B cell (primary cell): Measurements from ENCODE around the gene ACADS. TPM values are rescaled to one million over a fixed set of nuclear protein-coding genes. Genes with fewer than 3 reads are reported as not detected.

Experiments
- ATAC-seq: fragments of 200-7000 bp; cut with Tn5 transposase; one replicate; pipeline ENCODE4 v1.10.0; 2021; ENCODE audit warnings: low read depth, mild to moderate bottlenecking, moderate number of reproducible peaks, moderate library complexity
- CTCF ChIA-PET: fragments of 350-600 bp; sonication (Branson Sonifier 250); formaldehyde crosslinking; loops from one replicate; lab custom pipeline; 2021; ENCODE audit warnings: antibody characterized with exemption, inconsistent platforms; lab: Charles Lee
- POLR2A ChIA-PET: fragments of 350-600 bp; sonication (Branson Sonifier 250); formaldehyde crosslinking; loops from one replicate; lab custom pipeline; 2021; ENCODE audit warnings: antibody characterized with exemption; lab: Charles Lee
- DNase-seq: peaks from one replicate; pipeline ENCODE4 v3.0.0; 2013
- H2AFZ ChIP-seq: 2 replicates; pipeline ENCODE4 v1.6.1; 2012; ENCODE audit warnings: mild to moderate bottlenecking, low read depth, low read length; ENCODE audit not compliant: insufficient read depth, poor library complexity, severe bottlenecking
- H3K27ac ChIP-seq, 2 donors: 1 replicate in 1 of 2; 2 replicates in 1 of 2; pipeline ENCODE4 v1.5.1; 2012 to 2013; ENCODE audit warnings: low read length in 2 of 2, mild to moderate bottlenecking in 2 of 2, moderate library complexity in 1 of 2
- H3K27me3 ChIP-seq, 4 experiments: fragments of 200-600 bp in 1 of 4; sonication (generic) in 1 of 4; replicated peaks in 1 of 4; 1 replicate in 2 of 4; 2 replicates in 2 of 4; pipeline versions ENCODE4 v1.6.1 to v1.7.0; 2013 to 2016; ENCODE audit warnings: low read length in 3 of 4, mild to moderate bottlenecking in 2 of 4, mixed read lengths in 1 of 4, moderate library complexity in 1 of 4; ENCODE audit not compliant: insufficient read depth in 4 of 4, control insufficient read depth in 3 of 4; ENCODE audit errors: control extremely low read depth in 1 of 4
- H3K36me3 ChIP-seq, 2 experiments: replicated peaks in 1 of 2; 1 replicate in 1 of 2; 2 replicates in 1 of 2; pipeline versions ENCODE4 v1.6.1 to v1.7.1; 2013; ENCODE audit warnings: low read length in 1 of 2; ENCODE audit not compliant: insufficient read depth in 2 of 2, control insufficient read depth in 1 of 2; ENCODE audit errors: control extremely low read depth in 1 of 2, extremely low read depth in 1 of 2
- H3K4me1 ChIP-seq, 2 donors: fragments of 200-600 bp in 1 of 2; sonication (generic) in 1 of 2; 1 replicate in 1 of 2; 2 replicates in 1 of 2; pipeline versions ENCODE4 v1.5.1 to v1.6.1; 2013 to 2017; ENCODE audit warnings: low read length in 2 of 2; ENCODE audit not compliant: control insufficient read depth in 2 of 2, insufficient read depth in 2 of 2
- H3K4me2 ChIP-seq: replicated peaks from 2 replicates; pipeline ENCODE3; 2012; ENCODE audit warnings: mild to moderate bottlenecking, low read depth, low read length; ENCODE audit not compliant: poor library complexity, severe bottlenecking
- H3K4me3 ChIP-seq, 5 experiments: fragments of 200-600 bp in 1 of 5; sonication (generic) in 1 of 5; 1 replicate in 3 of 5; 2 replicates in 2 of 5; pipeline versions ENCODE4 v1.5.1 to v1.7.0; 2011 to 2016; ENCODE audit warnings: low read length in 4 of 5, mild to moderate bottlenecking in 4 of 5, low read depth in 2 of 5, control low read depth in 1 of 5, moderate library complexity in 1 of 5; ENCODE audit not compliant: insufficient read depth in 1 of 5; ENCODE audit errors: control extremely low read depth in 1 of 5, extremely low read depth in 1 of 5
- H3K79me2 ChIP-seq: fragments of 200-600 bp; sonication (generic); one replicate; pipeline ENCODE4 v1.6.0; 2016; ENCODE audit warnings: low read length; ENCODE audit not compliant: control insufficient read depth, insufficient read depth
- H3K9ac ChIP-seq: fragments of 200-600 bp; sonication (generic); 2 replicates; pipeline ENCODE4 v1.6.1; 2017; ENCODE audit warnings: mild to moderate bottlenecking, low read length, moderate library complexity
- H3K9me3 ChIP-seq, 3 donors: one replicate each; pipeline versions ENCODE4 v1.6.1 to v1.7.1; 2013; ENCODE audit warnings: low read length in 2 of 3; ENCODE audit not compliant: control insufficient read depth in 2 of 3, insufficient read depth in 1 of 3; ENCODE audit errors: control extremely low read depth in 1 of 3
- H4K20me1 ChIP-seq: 2 replicates; pipeline ENCODE4 v1.6.0; 2012; ENCODE audit warnings: mild to moderate bottlenecking, low read length; ENCODE audit not compliant: insufficient read depth, control insufficient read depth, poor library complexity, severe bottlenecking
- H3K27ac Mint-ChIP-seq: one replicate; pipeline ENCODE4 v1.8.0; 2021; ENCODE audit warnings: mixed read lengths
- H3K27me3 Mint-ChIP-seq: one replicate; pipeline ENCODE4 v1.8.0; 2021; ENCODE audit warnings: mixed read lengths
- H3K4me1 Mint-ChIP-seq: one replicate; pipeline ENCODE4 v1.8.0; 2021; ENCODE audit warnings: mixed read lengths
- H3K4me3 Mint-ChIP-seq: one replicate; pipeline ENCODE4 v1.8.0; 2021; ENCODE audit warnings: mixed read lengths
- H3K9me3 Mint-ChIP-seq: one replicate; pipeline ENCODE4 v1.8.0; 2022; ENCODE audit warnings: mixed read lengths; ENCODE audit not compliant: insufficient read depth
- EZH2 ChIP-seq: IDR thresholded peaks from 2 replicates; pipeline ENCODE4 v1.6.1; 2012; ENCODE audit warnings: borderline replicate concordance, low read depth, mild to moderate bottlenecking, moderate library complexity, low read length; ENCODE audit not compliant: insufficient read depth, poor library complexity, severe bottlenecking
- WGBS: methylation state at CpG from one replicate; pipeline ENCODE4 v1.1.5; 2013; ENCODE audit warnings: missing lambda C conversion rate; ENCODE audit not compliant: insufficient coverage; 5-methylcytosine and 5-hydroxymethylcytosine counted together
- intact Hi-C: fragments of 100-400 bp; cut with micrococcal nuclease; formaldehyde crosslinking; loops from one replicate; pipeline ENCODE4 v1.10.0; 2022
- polyA plus RNA-seq: library from polyadenylated mRNA; depleted of rRNA; stranded (reverse); fragments of >200 nt; gene quantifications from 2 replicates; pipeline ENCODE4 v1.2.3, GENCODE V29; 2012
- total RNA-seq, 2 donors: library from RNA; stranded (reverse); fragments of 120-200 nt in 1 of 2; gene quantifications; 1 replicate in 1 of 2; 2 replicates in 1 of 2; pipeline versions ENCODE4 v1.2.3 to v1.2.4, GENCODE V29; 2013 to 2022
- TF ChIP-seq, protein P1 (sequence below): fragments of 200-600 bp; IDR thresholded peaks from one replicate; pipeline ENCODE4 v1.8.0; 2022; ENCODE audit warnings: antibody characterized with exemption, mild to moderate bottlenecking

ACADS gene
- total and polyA plus RNA-seq, 2 donors (not counting 1 experiment from before 2014, with no cell fraction given) = 6.8 to 10.0 TPM

DNA sequence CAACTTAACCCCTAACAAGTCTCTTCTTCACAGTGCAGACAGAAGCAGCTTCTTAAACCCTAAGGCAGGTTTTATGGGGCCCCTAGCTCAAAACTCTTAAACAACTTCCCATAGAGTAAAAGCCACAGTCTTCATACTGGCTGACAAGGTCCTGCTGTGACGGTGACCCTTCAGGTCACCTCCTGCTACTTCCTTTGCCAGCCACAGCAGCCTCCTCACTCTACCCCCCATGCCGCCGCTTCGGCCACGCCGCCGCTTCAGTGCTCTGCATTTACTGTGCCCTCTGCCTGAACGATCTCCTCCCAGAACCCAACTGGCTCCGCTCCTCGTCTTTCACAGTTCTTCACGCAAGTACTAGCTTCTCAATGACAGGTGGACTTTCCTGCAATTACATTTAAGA lies 45.5 kb downstream of the ACADS start:
- H4K20me1 ChIP-seq = peaks cover 16% of the 10 kb centered on the region
- H3K4me2 ChIP-seq = no peak overlapping the region
- no peaks in the 10 kb centered on the region for H3K27me3 ChIP-seq
- POLR2A ChIA-PET = no interaction called here
- Mint-ChIP-seq H3K4me3 (no peak overlapping the region), H3K9me3 (no peaks in the 10 kb centered on the region), H3K4me1 (peaks cover 12% of the 10 kb centered on the region), H3K27me3 (no peaks in the 10 kb centered on the region), H3K27ac (no peak overlapping the region)
- peaks cover 15 to 64% of the 10 kb centered on the region in 2 experiments for H3K36me3 ChIP-seq
- intact Hi-C loops = no loop called here
- no peak overlapping the region for H3K9ac ChIP-seq
- CTCF ChIA-PET = interaction anchor here (0.9 kb wide), 1 partner anchor 201 kb away, joined by 3 read pairs; no protein-coding TSS in a partner anchor
- 90% methylated on average over 11 of the region's 11 CpGs for WGBS
- H3K79me2 ChIP-seq = peaks cover 4% of the 10 kb centered on the region
- peaks cover 0 to 6% of the 10 kb centered on the region in 2 donors for H3K4me1 ChIP-seq
- no peak for DNase-seq
- no peak for ATAC-seq
- H2AFZ ChIP-seq = no peak overlapping the region
- no peak overlapping the region for H3K4me3 ChIP-seq
- no peak overlapping the region for H3K27ac ChIP-seq
- TF ChIP-seq, protein P1, sequence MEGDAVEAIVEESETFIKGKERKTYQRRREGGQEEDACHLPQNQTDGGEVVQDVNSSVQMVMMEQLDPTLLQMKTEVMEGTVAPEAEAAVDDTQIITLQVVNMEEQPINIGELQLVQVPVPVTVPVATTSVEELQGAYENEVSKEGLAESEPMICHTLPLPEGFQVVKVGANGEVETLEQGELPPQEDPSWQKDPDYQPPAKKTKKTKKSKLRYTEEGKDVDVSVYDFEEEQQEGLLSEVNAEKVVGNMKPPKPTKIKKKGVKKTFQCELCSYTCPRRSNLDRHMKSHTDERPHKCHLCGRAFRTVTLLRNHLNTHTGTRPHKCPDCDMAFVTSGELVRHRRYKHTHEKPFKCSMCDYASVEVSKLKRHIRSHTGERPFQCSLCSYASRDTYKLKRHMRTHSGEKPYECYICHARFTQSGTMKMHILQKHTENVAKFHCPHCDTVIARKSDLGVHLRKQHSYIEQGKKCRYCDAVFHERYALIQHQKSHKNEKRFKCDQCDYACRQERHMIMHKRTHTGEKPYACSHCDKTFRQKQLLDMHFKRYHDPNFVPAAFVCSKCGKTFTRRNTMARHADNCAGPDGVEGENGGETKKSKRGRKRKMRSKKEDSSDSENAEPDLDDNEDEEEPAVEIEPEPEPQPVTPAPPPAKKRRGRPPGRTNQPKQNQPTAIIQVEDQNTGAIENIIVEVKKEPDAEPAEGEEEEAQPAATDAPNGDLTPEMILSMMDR = no peak
- no peak for TF ChIP-seq EZH2
- H3K9me3 ChIP-seq = no peaks in the 10 kb centered on the region

DNA sequence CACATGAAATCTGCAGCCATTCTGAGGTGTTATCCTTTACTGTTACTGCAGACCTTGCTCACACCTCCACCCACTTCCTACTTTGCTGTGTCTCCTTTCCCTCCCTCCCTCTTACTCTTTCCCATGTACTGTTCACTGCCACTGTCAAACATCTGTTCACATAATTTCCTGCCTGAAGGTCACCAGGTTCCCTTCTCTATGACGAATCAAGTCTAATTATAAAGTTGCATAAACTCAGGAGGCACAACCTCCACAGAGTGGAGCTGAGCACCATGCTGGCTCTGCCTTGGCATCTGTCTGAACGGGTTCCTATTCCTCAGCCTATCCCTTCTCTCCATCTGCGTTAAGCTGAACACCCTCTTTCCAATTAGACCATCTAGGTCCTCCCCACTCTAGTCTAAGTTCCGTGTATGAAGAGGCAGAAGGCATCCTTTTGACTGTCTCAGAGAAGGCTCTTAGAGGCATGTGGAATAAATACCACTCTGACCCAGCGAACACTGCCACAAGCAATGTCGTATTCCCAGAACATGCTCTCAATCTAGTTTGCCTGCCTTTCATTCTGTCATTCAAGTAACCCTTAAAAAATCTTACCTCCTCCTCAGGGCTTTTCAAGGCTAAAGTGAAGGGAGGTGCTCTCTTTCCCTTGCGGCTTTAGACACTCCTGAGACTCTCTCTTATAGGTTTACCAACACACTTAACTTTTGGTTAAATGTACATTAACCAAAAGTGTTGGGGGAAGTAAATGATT lies 48.7 kb downstream of the ACADS start:
- Histone ChIP-seq H4K20me1 (peaks cover 15% of the 10 kb centered on the region), H3K36me3 (peaks cover 13 to 55% of the 10 kb centered on the region in 2 experiments), H3K27me3 (no peaks in the 10 kb centered on the region), H3K9me3 (no peaks in the 10 kb centered on the region), H3K27ac (no peak overlapping the region), H3K79me2 (peaks cover 7% of the 10 kb centered on the region), H3K4me1 (no peaks in the 10 kb centered on the region), H2AFZ (no peak overlapping the region), H3K9ac (no peak overlapping the region), H3K4me3 (no peak overlapping the region), H3K4me2 (no peak overlapping the region)
- no peaks in the 10 kb centered on the region for H3K9me3 Mint-ChIP-seq
- DNase-seq = no peak
- no peak for ATAC-seq
- intact Hi-C loops = no loop called here
- H3K27ac Mint-ChIP-seq = no peak overlapping the region
- H3K27me3 Mint-ChIP-seq = no peaks in the 10 kb centered on the region
- 36% methylated on average over 4 of the region's 7 CpGs for WGBS
- no peak overlapping the region for H3K4me3 Mint-ChIP-seq
- no peak for TF ChIP-seq EZH2
- TF ChIP-seq, protein P1 = no peak
- CTCF ChIA-PET = interaction anchor here (0.5 to 1.1 kb wide), 3 partner anchors 116 to 611 kb away, joined by 3 to 4 read pairs (median 3); no protein-coding TSS in a partner anchor
- POLR2A ChIA-PET = no interaction called here
- no peaks in the 10 kb centered on the region for H3K4me1 Mint-ChIP-seq
